ENCODE data around the gene PPARA. TPM values are rescaled to one million over a fixed set of nuclear protein-coding genes. Genes with fewer than 3 reads are reported as not detected.
A peak's percentile ranks its signal among the peaks of the same experiment; 100 is the strongest.

PPARA gene
- total and polyA plus RNA-seq, 9 of the 15 experiments (the other 6 are each of a cell fraction or from before 2014, with no cell fraction given), result 0.64 to 5.3 (median 3.5) TPM

DNA sequence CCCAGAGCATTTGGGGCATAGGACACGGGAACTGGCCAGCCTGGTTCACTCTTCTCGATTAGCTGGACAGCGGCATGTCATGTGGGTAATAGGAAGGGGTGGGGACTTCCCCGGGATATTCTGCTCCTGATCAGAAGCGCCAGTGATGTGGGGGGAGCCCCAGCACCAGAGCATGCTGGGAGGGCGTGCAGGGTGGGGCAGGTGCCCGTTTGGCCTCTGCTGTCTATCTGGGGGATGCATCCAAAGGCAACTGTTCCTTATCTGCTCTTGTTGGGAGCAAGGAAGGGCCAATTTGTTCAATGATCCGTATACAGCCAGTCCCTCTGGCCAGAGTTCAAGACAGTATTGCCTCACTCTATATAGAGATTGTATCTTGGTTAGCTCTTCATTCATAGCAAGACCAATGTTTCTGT is 43.6 kb downstream of the PPARA start (continued):
- TF ChIP-seq GATA2 (CRISPR knock-in tag; IDR thresholded peaks at IDR 0.05) (peak; percentile 51; the same call in 1 of the 2 replicates), TAF7 (tag; IDR thresholded peaks at IDR 0.05) (no peak), JUND (IDR thresholded peaks at IDR 0.05; ENCODE audit: borderline replicate concordance, low read depth, low read length) (0 out of 2 replicates have a peak, but pooled peaks have one; percentile 4), JUND (tag; IDR thresholded peaks at IDR 0.05; ENCODE audit: borderline replicate concordance, low read depth, low read length) (peak; percentile 44; the same call in 1 of the 3 replicates), CXXC5 (CRISPR knock-in tag; IDR thresholded peaks at IDR 0.05) (peak; percentile 46), CEBPG (CRISPR knock-in tag; IDR thresholded peaks at IDR 0.05) (no peak), CEBPG (tag; conservative IDR thresholded peaks at IDR 0.05 in 1 of 2, IDR thresholded peaks at IDR 0.05 in 1 of 2) (peak; percentile 73 to 80), NRF1 (conservative IDR thresholded peaks at IDR 0.05 in 1 of 2, IDR thresholded peaks at IDR 0.05 in 1 of 2) (0 out of 4 replicates have a peak, but pooled peaks of 1 of the 2 experiments have one; percentile 21), ZNF584 (CRISPR knock-in tag; IDR thresholded peaks at IDR 0.05; ENCODE audit: low read depth) (no peak), EP300 (IDR thresholded peaks at IDR 0.05; ENCODE audit: low read length) (peak; percentile 55), NCOR1 (IDR thresholded peaks at IDR 0.05) (peak; percentile 33; the same call in 1 of the 2 replicates), ZNF121 (CRISPR knock-in tag; conservative IDR thresholded peaks at IDR 0.05) (peak; percentile 80)
- TF ChIP-seq, protein P1, sequence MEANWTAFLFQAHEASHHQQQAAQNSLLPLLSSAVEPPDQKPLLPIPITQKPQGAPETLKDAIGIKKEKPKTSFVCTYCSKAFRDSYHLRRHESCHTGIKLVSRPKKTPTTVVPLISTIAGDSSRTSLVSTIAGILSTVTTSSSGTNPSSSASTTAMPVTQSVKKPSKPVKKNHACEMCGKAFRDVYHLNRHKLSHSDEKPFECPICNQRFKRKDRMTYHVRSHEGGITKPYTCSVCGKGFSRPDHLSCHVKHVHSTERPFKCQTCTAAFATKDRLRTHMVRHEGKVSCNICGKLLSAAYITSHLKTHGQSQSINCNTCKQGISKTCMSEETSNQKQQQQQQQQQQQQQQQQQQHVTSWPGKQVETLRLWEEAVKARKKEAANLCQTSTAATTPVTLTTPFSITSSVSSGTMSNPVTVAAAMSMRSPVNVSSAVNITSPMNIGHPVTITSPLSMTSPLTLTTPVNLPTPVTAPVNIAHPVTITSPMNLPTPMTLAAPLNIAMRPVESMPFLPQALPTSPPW (CRISPR knock-in tag; IDR thresholded peaks at IDR 0.05), result peak; percentile 67
- TF ChIP-seq, protein P2, sequence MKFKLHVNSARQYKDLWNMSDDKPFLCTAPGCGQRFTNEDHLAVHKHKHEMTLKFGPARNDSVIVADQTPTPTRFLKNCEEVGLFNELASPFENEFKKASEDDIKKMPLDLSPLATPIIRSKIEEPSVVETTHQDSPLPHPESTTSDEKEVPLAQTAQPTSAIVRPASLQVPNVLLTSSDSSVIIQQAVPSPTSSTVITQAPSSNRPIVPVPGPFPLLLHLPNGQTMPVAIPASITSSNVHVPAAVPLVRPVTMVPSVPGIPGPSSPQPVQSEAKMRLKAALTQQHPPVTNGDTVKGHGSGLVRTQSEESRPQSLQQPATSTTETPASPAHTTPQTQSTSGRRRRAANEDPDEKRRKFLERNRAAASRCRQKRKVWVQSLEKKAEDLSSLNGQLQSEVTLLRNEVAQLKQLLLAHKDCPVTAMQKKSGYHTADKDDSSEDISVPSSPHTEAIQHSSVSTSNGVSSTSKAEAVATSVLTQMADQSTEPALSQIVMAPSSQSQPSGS (CRISPR knock-in tag; IDR thresholded peaks at IDR 0.05), result no peak
- TF ChIP-seq, protein P3, sequence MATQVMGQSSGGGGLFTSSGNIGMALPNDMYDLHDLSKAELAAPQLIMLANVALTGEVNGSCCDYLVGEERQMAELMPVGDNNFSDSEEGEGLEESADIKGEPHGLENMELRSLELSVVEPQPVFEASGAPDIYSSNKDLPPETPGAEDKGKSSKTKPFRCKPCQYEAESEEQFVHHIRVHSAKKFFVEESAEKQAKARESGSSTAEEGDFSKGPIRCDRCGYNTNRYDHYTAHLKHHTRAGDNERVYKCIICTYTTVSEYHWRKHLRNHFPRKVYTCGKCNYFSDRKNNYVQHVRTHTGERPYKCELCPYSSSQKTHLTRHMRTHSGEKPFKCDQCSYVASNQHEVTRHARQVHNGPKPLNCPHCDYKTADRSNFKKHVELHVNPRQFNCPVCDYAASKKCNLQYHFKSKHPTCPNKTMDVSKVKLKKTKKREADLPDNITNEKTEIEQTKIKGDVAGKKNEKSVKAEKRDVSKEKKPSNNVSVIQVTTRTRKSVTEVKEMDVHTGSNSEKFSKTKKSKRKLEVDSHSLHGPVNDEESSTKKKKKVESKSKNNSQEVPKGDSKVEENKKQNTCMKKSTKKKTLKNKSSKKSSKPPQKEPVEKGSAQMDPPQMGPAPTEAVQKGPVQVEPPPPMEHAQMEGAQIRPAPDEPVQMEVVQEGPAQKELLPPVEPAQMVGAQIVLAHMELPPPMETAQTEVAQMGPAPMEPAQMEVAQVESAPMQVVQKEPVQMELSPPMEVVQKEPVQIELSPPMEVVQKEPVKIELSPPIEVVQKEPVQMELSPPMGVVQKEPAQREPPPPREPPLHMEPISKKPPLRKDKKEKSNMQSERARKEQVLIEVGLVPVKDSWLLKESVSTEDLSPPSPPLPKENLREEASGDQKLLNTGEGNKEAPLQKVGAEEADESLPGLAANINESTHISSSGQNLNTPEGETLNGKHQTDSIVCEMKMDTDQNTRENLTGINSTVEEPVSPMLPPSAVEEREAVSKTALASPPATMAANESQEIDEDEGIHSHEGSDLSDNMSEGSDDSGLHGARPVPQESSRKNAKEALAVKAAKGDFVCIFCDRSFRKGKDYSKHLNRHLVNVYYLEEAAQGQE (IDR thresholded peaks at IDR 0.05; ENCODE audit: borderline replicate concordance), result peak; percentile 91
- TF ChIP-seq, protein P3 (CRISPR knock-in tag; IDR thresholded peaks at IDR 0.05; ENCODE audit: low read depth), result peak; percentile 87
- TF ChIP-seq, protein P4, sequence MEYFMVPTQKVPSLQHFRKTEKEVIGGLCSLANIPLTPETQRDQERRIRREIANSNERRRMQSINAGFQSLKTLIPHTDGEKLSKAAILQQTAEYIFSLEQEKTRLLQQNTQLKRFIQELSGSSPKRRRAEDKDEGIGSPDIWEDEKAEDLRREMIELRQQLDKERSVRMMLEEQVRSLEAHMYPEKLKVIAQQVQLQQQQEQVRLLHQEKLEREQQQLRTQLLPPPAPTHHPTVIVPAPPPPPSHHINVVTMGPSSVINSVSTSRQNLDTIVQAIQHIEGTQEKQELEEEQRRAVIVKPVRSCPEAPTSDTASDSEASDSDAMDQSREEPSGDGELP (CRISPR knock-in tag; IDR thresholded peaks at IDR 0.05; ENCODE audit: borderline replicate concordance), result peak; percentile 49; the same call in 1 of the 2 replicates

Measured in K562 (cell line).